HG02642 (cell line): ENCODE data around the gene APBA2.

ENCODE experiments used
- ATAC-seq: cut with Tn5 transposase; IDR thresholded peaks from one replicate; pipeline ENCODE4 v1.9.1; 2021; ENCODE audit warnings: mild to moderate bottlenecking; ENCODE audit not compliant: unreplicated experiment, poor library complexity

APBA2 gene

DNA sequence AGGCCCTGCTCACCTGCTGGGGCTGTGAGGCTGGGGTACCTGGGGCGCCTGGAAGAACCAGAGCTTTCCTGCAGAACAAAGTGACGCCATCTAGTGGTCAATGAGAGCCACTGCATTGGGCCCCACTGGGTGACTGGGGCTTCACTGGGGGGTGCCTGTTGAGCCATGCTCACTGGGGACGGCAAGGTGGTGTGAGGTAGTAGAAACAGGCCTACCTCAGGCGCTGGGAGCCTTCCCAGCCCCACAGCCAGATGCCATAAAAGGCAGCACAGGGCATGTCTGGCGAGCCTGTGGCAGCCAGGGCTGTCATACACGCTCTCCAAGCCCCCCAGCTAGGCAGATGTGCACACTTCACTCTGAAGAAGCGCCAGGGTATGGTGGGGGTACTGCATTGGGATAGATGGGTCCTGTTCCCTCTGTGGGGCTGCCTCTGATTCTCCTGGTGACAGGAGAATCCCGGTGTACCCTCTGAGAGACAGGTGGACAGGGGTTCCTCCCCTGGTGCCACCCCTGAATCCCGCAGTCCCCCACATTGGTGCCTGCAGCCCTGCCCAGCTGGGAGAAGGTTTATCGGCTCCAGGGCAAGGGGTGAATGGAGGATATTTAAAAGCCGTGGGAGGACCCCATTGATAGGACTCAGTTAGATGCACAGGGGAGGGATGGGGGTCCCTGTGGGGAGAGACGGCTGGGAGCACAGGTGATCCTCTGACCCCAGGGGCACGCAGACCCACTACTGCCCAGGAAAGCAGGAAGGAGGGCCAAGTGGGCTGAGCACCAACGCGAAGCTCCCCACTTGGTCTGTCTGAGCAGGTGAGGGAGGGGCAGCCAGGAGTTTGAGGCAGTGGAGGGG, 205.1 kb downstream of the APBA2 start:
- no peak for ATAC-seq

DNA sequence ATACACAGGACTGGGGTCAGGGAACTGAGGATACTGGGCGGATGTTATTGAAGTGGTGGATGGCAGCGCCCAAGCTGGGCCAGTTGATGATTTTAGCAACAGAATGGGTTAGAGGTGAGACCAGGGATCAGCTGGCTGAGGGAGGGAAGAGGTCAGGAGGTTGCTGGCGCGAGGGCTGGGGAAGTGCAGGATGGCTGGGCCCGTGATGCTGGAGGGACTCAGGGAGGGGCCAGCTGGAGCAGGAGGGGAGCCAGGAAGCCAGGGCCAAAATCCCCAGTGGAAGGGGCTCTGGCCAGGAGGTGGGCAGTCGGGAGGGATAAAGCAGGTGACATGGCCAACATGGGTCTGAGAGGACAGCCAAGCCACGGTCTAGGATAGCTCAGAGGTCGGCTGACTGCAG, 205.9 kb downstream of the APBA2 start:
- no peak for ATAC-seq

DNA sequence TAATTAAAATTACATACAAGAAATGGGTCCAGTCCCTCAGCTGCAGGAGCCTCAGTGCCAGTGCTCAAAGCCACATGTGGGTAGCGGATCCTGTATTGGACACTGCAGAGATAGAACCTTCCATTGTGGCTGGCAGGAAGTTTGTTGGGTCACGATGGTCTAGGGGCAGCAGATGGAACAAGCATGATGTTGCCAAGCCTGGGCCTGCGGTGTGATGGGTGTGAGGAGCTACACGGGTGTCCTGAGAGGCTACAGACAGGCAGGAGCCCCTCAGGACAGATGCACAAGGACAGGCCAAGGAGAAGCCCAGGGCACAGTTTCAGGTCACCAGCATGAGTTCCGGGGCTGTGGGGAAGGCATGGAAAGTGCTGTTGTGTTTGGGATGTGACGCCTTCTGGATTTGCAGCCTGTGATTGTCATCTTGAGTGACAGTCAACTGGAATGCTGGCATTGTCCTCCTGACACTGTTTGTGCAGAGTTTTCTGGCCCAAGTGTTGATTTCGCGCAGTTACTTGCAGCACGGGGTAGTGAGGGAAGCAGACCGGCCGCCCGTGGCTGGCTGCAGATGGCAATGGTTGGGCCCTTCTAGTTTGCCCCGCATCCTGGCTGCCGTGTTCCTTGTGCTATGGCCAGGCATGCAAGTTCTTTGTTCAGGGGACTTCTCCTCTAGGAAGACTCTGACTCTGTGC, 206.7 kb downstream of the APBA2 start:
- ATAC-seq = no peak

DNA sequence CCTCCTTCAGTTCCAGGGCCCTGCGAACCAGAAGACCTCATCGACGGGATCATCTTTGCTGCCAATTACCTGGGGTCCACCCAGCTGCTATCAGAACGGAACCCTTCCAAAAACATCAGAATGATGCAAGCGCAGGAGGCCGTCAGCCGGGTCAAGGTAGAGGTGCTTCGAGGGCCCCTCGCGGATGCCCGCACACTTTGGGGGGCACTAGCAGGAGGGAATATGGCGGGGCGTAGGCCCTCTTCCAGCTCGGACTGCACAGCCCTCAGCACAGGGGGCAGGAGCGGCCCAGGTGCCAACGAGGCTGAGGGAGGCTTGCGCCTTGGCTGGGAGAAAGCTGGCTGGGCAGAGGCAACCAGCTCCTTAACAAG, 207.3 kb downstream of the APBA2 start:
- no peak for ATAC-seq

DNA sequence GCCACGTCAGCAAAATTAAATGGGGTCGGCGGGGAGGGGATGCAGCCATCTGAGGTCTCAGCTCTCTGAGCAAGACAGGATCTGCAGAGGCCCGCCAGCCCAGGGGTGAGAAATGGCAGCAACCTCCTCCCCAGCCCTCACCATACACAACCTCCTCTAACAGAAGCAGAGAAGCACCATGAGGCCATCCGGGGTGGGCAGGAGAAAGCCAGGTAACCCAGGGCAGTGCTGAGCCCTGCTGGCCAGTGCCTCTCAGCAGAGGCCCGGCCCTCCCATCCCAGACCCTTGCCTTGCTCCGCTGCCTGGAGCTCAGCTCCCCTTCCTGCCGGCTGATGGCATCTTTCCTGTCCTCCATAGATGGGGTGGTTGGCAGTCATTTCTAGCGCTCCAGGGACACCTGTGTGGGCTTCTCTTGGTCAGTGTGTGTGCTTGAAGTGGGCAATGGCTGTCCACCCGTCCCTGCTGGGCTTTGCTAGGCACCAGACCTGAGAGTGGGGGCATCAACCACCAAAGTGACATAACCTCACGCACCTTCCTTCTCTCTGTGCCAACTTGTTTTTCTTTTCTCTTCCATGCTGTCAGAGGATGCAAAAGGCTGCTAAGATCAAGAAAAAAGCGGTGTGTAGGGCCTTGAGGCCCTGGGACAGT, 208.0 kb downstream of the APBA2 start:
- ATAC-seq = no peak

DNA sequence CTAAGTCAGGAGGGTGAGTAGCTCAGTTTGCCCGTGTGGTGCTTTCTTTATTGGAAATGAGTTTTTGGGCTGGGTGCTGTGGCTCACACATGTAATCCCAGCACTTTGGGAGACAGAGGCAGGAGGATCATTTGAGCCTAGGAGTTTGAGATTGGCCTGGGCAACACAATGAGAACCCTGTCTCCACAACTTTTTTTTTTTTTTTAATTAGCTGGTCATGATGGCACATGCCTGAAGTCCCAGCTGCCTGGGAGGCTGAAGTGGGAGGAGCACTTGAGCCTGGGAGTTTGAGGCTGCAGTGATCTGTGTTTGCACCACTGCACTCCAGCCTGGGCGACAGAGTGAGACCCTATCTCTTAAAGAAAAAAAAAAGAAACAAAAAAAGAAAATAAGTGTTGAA, 208.9 kb downstream of the APBA2 start:
- ATAC-seq = no peak

DNA sequence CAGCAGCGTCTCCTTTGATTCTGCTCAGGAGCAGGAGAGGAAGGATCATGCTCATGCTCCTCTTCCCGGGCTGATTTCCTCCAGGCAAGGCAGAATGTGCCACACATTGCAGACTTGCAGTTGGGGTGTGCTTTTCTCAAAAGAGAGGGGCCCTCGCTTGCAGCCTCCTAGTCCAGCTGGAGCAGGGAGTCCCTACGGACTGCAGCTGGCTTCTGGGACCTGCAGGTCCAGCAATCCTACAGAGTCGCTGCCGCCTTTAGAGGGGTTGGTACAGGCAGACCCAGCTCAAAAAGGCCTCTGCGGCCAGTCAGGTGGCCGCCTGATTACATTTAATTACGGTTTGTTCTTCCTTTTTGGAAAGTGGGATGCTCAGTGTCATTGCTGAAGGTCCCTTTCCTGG, 210.0 kb downstream of the APBA2 start:
- ATAC-seq = no peak

DNA sequence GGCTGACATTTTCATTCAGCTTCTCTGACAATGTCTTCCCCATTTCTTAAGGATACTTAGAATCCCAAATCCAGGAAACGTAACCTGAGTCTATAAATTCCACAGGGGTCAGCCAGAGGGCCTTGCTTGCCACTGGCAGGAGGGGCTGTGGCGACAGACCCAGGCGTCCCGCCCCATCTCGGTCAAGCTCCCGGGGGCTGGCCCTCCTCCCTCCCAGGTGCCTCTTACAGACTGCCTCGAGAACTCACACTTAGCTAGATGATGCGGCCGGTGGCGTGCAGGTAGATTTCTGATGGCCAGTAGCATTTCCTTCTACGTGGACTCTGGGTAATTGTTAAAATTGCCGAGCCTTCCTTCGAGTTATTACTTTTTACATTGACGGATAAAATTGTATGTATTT, 211.4 kb downstream of the APBA2 start:
- no peak for ATAC-seq

DNA sequence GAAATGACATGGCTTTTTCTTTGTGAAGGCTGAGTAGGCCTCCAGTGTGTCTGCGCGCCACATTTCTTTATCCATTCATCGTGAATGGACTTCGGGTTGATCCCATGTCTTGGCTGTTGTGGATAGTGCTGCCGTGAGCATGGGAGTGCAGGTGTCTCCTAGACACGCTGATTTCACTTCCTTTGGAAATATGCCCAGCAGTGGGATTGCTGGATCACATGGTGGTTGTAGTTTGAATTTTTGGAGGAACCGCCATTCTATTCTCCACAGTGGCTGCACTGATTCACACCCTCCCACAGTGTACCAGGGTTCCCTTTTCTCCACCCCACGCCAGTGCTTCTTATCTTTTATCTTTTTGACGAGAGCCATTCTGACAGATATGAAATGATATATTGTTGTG, 212.2 kb downstream of the APBA2 start:
- no peak for ATAC-seq

DNA sequence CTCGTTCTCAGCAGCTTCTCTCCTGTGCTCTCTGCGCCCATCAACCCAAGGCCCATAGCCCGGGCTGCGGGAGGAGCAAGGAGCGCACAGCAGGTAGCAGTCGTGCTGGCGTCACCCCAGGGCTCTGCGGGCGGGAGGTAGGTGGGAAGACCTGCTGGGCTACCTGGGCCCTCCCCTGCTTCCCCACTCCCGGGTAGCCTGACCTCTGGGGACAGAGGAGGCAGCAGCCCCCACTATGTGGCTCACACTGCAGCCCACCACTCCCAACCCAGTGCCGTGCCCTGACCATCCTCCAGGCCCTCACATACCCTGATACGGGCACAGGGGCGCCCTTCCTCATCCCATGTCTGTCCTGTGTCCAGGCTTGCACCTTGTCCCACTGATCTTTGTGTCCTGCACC, 212.9 kb downstream of the APBA2 start:
- ATAC-seq = no peak

DNA sequence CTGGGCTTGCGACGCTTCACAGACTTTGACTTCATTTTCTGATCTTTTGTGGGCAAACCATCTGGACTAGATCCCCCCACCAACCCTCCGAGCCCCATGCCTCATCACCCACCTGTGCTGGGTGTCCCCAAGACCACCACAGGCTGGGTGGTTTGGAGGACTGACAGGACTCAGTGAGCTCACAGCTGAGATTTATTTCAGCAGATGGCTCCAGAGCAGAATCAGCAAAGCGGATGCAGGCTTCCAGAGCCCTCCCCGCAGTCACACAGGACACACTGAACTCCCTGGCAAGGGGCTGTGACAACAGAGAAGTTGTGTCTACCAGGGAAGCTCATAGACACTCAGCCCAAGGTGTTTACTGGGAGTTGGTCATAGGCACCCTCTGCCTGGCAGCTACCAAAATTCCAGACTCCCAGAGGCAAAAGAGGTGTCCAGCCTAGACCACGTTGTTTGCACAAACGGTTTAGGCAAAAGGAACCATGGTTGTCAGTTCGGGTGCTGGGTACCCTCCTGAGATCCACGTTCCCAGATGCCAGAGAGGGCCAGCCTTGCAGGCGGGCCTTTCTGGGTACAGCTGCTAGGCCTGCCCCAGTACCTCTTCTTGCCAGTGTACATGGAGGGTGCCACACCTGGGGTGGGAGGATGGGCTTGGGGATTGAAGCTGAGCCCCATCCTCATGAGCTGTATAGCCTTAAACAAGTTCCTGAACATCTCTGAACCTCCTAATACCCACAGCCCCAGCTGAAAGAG, 213.5 kb downstream of the APBA2 start:
- no peak for ATAC-seq

DNA sequence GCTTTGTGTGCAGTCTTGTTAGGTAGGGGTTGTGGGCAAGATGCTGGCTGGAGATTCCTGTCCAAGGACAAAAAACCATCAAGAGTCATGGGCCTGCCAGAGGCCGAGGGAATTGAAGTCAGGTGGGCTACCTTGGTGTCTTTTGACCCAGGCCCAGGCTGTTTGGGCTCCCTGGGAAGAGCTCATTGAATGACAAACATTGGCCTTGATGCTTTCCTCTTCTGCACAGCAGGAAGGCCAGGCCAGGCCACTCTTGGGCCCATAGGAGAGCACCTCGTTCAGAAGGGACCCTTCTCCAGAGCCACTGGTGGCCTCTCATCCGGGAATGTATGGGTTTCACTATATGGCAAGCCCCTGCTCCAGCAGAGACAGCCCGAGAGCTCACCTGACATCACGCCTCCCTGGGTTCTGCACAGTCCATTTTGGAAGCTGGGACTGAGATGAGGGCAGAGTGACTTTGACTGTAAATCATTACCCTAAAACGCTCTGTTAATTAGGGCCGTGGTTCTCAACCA, 214.8 kb downstream of the APBA2 start:
- no peak for ATAC-seq

DNA sequence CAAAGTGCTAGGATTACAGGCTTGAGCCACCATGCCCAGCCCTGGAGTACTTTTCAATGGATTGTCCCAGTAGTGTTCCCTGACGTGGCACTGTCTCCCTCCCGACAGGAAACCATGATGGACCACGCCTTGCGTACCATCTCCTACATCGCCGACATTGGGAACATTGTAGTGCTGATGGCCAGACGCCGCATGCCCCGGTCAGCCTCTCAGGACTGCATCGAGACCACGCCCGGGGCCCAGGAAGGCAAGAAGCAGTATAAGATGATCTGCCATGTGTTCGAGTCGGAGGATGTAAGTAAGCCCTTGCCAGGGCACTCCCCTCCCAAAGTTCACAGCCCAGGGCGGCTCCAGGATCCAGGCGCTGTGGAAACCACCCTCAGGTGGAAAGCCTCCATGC, 215.7 kb downstream of the APBA2 start:
- no peak for ATAC-seq

DNA sequence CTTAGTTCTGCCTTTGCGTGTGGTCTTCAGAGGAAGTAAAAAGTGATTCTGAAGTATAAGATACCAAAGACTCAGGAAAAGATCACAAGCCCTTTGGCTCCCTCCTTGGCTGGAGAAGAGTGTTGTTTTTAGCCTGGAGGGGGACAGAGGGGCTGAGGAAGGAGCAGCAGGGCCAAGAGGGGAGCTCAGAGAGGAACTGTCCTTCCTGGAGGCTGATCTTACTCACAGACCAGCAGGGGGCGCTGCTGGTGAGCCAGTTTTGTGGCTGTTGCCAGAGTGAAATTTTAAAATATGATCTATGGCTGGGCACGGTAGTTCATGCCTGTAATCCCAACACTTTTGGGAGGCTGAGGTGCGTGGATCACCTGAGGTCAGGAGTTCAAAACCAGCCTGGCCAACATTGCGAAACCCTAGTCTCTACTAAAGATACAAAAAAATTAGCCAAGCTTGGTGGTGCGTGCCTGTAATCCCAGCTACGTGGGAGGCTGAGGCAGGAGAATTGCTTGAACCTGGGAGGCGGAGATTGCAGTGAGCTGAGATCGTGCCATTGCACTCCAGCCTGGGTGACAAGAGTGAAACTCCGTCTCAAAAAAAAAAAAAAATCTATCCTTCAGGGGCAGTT, 216.5 kb downstream of the APBA2 start:
- peak; percentile 39 for ATAC-seq

DNA sequence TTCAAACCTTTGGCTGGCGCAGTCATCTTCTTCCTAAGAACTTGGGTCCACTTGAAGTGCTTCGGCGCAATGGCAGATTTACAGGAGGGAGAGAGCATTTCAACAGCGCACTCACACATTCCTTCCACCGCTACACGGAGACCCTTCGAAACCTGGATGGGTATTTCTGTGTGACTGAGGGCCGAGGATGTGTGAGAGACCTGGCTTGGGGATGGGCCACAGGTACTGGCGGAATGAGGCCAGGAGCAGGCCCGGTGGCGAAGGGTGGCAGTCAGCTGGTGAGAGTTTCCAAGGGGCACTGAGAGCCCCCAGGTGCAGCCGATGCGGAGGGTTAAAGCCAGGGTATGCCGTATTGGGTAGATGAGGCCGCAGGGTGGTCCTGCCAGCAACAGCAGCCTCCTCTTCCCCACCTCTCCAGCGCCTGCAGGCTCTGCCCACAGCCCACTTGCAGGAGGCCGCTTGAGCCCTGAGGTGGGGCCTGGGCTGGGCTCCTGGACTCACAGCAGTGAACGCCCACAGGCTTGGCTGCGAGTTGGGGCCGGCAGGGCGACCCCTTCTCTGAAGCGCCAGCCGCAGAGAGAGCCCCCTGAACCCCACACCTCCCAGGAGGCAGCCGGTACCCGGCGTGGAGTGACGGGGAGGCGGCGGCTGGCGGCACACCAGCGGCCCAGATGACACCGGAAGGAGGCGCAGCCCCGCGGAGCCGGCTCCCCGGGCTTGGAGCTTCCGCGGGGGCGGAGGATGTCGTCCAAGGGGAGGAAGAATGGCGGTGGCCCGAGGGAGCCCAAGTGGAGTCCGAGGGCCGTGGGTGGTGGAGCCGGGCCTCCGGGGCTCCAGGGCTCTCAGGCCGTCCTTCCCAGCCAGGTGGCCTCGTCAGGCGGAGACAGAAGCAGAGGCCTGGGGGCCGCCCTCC, 217.4 kb downstream of the APBA2 start:
- peak; percentile 6 for ATAC-seq

DNA sequence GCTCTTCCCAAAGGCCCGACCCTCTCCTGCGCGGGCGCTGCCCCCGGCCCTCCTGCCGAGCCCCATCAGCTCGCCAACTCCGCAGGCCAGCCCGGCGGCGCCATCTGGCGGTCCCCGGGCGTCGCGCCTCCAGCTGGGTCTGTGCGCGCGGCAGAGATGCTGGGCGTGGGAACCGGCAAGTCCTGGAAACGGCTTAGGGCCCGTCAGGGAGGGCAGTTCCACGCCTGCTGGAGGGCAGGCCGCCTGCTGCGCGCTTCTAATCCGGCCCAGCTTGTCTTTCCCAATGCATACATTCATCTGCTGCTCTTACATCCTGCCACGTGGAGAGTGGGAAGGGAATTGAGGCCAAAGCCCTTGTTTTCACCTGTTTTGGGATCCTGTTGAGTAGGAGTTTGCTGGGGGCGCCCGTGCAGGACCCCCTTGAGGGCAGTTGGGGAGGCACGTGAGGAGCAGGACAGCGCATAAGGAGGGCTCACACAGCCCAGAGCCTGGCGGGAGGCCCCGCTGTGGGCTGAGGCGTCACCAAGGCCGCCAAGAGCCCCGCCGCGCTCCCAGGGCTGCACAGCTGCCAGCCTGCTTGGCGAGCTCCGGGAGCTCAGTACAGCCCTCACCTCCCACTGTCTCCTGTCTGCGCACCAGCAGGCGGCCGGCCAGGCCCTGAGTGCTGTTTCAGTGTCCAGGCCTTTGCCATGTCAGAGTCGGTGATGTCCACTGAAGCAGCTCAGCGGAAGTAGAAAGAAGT, 218.2 kb downstream of the APBA2 start:
- peak; percentile 66 for ATAC-seq

DNA sequence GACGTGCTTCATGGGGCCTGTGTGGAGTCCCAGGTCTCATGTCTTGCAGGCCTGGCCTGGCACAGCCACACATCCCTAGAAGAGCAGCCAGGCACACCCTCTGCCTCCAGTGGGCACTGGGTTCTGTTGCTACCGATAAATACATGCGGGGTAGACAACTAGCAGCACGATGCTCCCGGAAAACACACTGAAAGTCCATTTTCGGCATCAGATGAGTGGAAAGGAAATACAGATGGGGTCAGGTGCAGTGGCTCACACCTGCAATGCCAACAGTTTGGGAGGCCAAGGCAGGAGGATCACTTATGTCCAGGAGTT, 218.7 kb downstream of the APBA2 start:
- ATAC-seq = no peak

DNA sequence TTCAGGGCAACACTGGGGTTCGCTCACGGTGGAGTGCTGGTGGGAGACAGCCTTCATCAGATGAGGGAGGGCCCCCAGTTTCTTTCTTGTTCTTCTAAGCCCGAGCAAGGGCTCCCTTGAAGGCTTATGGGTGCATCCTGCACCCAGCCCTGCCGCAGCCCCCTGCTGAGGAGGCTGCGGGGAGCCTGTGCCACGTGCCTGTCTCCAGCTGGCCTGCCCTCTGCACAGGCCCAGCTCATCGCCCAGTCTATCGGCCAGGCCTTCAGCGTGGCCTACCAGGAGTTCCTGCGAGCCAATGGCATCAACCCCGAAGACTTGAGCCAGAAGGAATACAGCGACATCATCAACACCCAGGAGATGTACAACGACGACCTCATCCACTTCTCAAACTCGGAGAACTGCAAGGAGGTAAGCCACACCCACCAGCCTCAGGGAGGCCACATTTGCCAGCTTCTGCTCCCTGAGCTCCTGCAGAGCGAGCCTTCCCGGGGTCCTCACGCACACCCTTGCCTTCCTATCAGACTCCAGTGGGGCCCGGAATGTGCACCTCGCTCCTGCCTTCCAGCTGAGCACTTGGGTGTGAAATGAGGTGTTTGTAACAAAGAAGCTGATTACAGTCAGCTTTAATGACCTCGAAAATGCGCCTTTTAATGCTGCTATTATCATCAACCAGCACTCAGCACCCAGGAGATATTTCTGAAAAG, 219.5 kb downstream of the APBA2 start:
- ATAC-seq = no peak
